HepG2 (cell line): ENCODE data around the gene TNFSF11. TPM values are rescaled to one million over a fixed set of nuclear protein-coding genes. Genes with fewer than 3 reads are reported as not detected.

ENCODE experiments used
- ATAC-seq: fragments of 200-7000 bp; cut with Tn5 transposase; 3 replicates; pipeline ENCODE4 v1.9.1; 2020; ENCODE audit warnings: mild to moderate bottlenecking, moderate library complexity
- BruUV-seq: library from RNA; stranded (reverse); fragments of 400-500 nt; replicated peaks from 2 replicates; lab custom pipeline; 2021; lab: Mats Ljungman, UMichigan
- CTCF ChIA-PET: fragments of 300-600 bp; formaldehyde crosslinking; extraction: SDS; loops from one replicate; lab custom pipeline; 2021; ENCODE audit warnings: low total read pairs, inconsistent platforms, low intra/inter-chr PET ratio; lab: Yijun Ruan, JAX
- POLR2A ChIA-PET: fragments of 350-600 bp; sonication (Branson Sonifier 250); formaldehyde crosslinking; loops from one replicate; lab custom pipeline; 2020; ENCODE audit warnings: antibody characterized with exemption, inconsistent platforms; lab: Yijun Ruan, JAX
- DNase-seq: peaks from one replicate; pipeline ENCODE4 v3.0.0-alpha.2; 2015; ENCODE audit warnings: low spot score
- FAIRE-seq: peaks from 3 replicates; lab custom pipeline; 2011; peaks lifted over from hg19 to GRCh38; lab: Jason Lieb, UNC
- H2AFZ ChIP-seq: one replicate; pipeline ENCODE4 v1.6.1; 2011; ENCODE audit warnings: low read length, inconsistent platforms
- H3K27ac ChIP-seq: fragments of 300-600 bp; 3 replicates; pipeline ENCODE4 v1.8.0; 2011; ENCODE audit warnings: mixed run types, mild to moderate bottlenecking, mixed read lengths, low read length, inconsistent platforms; ENCODE audit not compliant: insufficient read depth; ENCODE audit errors: extremely low read length
- H3K27me3 ChIP-seq, 2 experiments: fragments of 200-600 bp in 1 of 2; 2 replicates in 1 of 2; 3 replicates in 1 of 2; pipeline versions ENCODE4 v1.6.0 to v1.8.0; 2011; ENCODE audit warnings: low read length in 2 of 2, mild to moderate bottlenecking in 2 of 2, moderate library complexity in 2 of 2, inconsistent platforms in 1 of 2; ENCODE audit not compliant: insufficient read depth in 2 of 2, control insufficient read depth in 1 of 2
- H3K36me3 ChIP-seq, 2 experiments: fragments of 200-600 bp in 1 of 2; replicated peaks in 1 of 2; 2 replicates in 1 of 2; 3 replicates in 1 of 2; pipeline versions ENCODE4 v1.5.1 to v1.8.0; 2011; ENCODE audit warnings: low read length in 2 of 2, inconsistent platforms in 1 of 2; ENCODE audit not compliant: insufficient read depth in 2 of 2, control insufficient read depth in 1 of 2
- H3K4me1 ChIP-seq: 2 replicates; pipeline ENCODE4 v1.5.1; 2012; ENCODE audit warnings: low read length, inconsistent platforms; ENCODE audit not compliant: insufficient read depth
- H3K4me2 ChIP-seq: 2 replicates; pipeline ENCODE4 v1.6.0; 2011; ENCODE audit warnings: low read depth, low read length, inconsistent platforms
- H3K4me3 ChIP-seq, 3 experiments: fragments of 200-600 bp in 1 of 3; sonication (generic), shearing (Covaris generic) in 1 of 3; replicated peaks in 1 of 3; 2 replicates each; pipeline ENCODE4 v1.5.1; 2011 to 2016; ENCODE audit warnings: low read length in 3 of 3, inconsistent platforms in 2 of 3, low read depth in 2 of 3, mild to moderate bottlenecking in 2 of 3, control low read depth in 1 of 3, mixed read lengths in 1 of 3; ENCODE audit not compliant: insufficient read depth in 1 of 3
- H3K79me2 ChIP-seq: one replicate; pipeline ENCODE4 v1.6.1; 2011; ENCODE audit warnings: low read length, inconsistent platforms; ENCODE audit not compliant: insufficient read depth
- H3K9ac ChIP-seq: 2 replicates; pipeline ENCODE4 v1.6.0; 2011; ENCODE audit warnings: mild to moderate bottlenecking, low read depth, low read length, inconsistent platforms; ENCODE audit not compliant: insufficient read depth
- H3K9me3 ChIP-seq: 2 replicates; pipeline ENCODE4 v1.5.1; 2012; ENCODE audit warnings: mild to moderate bottlenecking, low read length
- H4K20me1 ChIP-seq: 2 replicates; pipeline ENCODE4 v1.6.0; 2011; ENCODE audit warnings: inconsistent platforms, mild to moderate bottlenecking, low read length, moderate library complexity; ENCODE audit not compliant: insufficient read depth
- HNF1A ChIP-seq, 2 experiments: sonication (generic) in 1 of 2; formaldehyde crosslinking in 1 of 2; IDR thresholded peaks; 2 replicates each; pipeline versions ENCODE4 v1.4.0 to v1.6.1; 2016 to 2020; ENCODE audit warnings: borderline replicate concordance in 1 of 2, low read depth in 1 of 2, mild to moderate bottlenecking in 1 of 2, missing genetic modification reagents in 1 of 2
- HNRNPH1 ChIP-seq: fragments of 200-400 bp; formaldehyde crosslinking; optimal IDR thresholded peaks from 2 replicates; pipeline ENCODE3; 2017; ENCODE audit warnings: mild to moderate bottlenecking, low read depth, low read length
- KIAA2018 ChIP-seq: sonication (generic); formaldehyde crosslinking; IDR thresholded peaks from 2 replicates; pipeline ENCODE4 v1.5.0; 2020; ENCODE audit warnings: mild to moderate bottlenecking, missing genetic modification reagents, borderline replicate concordance
- LBX2 ChIP-seq: sonication (generic); formaldehyde crosslinking; IDR thresholded peaks from 2 replicates; pipeline ENCODE4 v1.5.0; 2020; ENCODE audit warnings: missing genetic modification reagents, mild to moderate bottlenecking, borderline replicate concordance
- NFKBIZ ChIP-seq: IDR thresholded peaks from 2 replicates; pipeline ENCODE4 v1.6.1; 2018; ENCODE audit warnings: missing genetic modification reagents, missing compliant biosample characterization
- NFYB ChIP-seq: sonication (generic); formaldehyde crosslinking; IDR thresholded peaks from 2 replicates; pipeline ENCODE4 v1.4.0; 2020; ENCODE audit warnings: missing genetic modification reagents
- RBM22 ChIP-seq: fragments of 200-400 bp; formaldehyde crosslinking; optimal IDR thresholded peaks from 2 replicates; pipeline ENCODE3; 2017; ENCODE audit warnings: mild to moderate bottlenecking, low read length, moderate library complexity
- SIX4 ChIP-seq: sonication (generic); formaldehyde crosslinking; IDR thresholded peaks from 2 replicates; pipeline ENCODE4 v1.4.0; 2020; ENCODE audit warnings: missing genetic modification reagents
- SRY ChIP-seq: sonication (generic); formaldehyde crosslinking; IDR thresholded peaks from 2 replicates; pipeline ENCODE4 v1.8.0; 2022; ENCODE audit warnings: mild to moderate bottlenecking, missing genetic modification reagents
- TRIM24 ChIP-seq: sonication (generic); formaldehyde crosslinking; IDR thresholded peaks from 2 replicates; pipeline ENCODE4 v1.8.0; 2022; ENCODE audit warnings: mild to moderate bottlenecking, missing genetic modification reagents
- ZFX ChIP-seq: sonication (generic); formaldehyde crosslinking; IDR thresholded peaks from 2 replicates; pipeline ENCODE4 v1.4.0; 2020; ENCODE audit warnings: mild to moderate bottlenecking, low read depth, missing genetic modification reagents, moderate library complexity
- ZNF510 ChIP-seq: sonication (generic); formaldehyde crosslinking; IDR thresholded peaks from 2 replicates; pipeline ENCODE4 v1.4.0; 2020; ENCODE audit warnings: low read depth, mild to moderate bottlenecking, missing genetic modification reagents
- WGBS: methylation state at CpG from one replicate; pipeline ENCODE4 v1.1.6; 2017; ENCODE audit warnings: low lambda C conversion rate; 5-methylcytosine and 5-hydroxymethylcytosine counted together
- in situ Hi-C: cut with HindIII; loops from 2 replicates; pipeline ENCODE4 v1.10.0; 2017; ENCODE audit warnings: low pct_unique_long_range_greater_than_20kb; ENCODE audit not compliant: extremely low pct_ligation_motif_present
- intact Hi-C: fragments of 100-400 bp; cut with micrococcal nuclease; formaldehyde crosslinking; loops from one replicate; pipeline ENCODE4 v1.10.0; 2022; ENCODE audit not compliant: unreplicated experiment
- polyA plus RNA-seq, 8 experiments: library from polyadenylated mRNA; depleted of rRNA in 3 of 8; stranded (reverse) in 7 of 8; unstranded in 1 of 8; fragments of >200 nt; fragmentation: Illumina TruSeq in 4 of 8; extraction: Trizol in 4 of 8; gene quantifications; 2 replicates each; pipeline versions ENCODE4 v1.2.1 to v1.2.3, GENCODE V29; 2011 to 2016; ENCODE audit warnings: low read depth in 4 of 8, missing spikeins in 1 of 8, mixed read lengths in 1 of 8; ENCODE audit not compliant: insufficient read depth in 1 of 8
- total RNA-seq, 5 experiments: library from RNA; depleted of rRNA; stranded (reverse); fragments of >200 nt; fragmentation: Illumina TruSeq; extraction: Trizol; gene quantifications; 2 replicates each; pipeline ENCODE4 v1.2.3, GENCODE V29; 2016; ENCODE audit warnings: low read depth in 1 of 5

Gene TNFSF11
- total and polyA plus RNA-seq, 2 of the 13 experiments (the other 11 are each of a cell fraction or from before 2014, with no cell fraction given): 0.03 TPM; not detected in 1

DNA sequence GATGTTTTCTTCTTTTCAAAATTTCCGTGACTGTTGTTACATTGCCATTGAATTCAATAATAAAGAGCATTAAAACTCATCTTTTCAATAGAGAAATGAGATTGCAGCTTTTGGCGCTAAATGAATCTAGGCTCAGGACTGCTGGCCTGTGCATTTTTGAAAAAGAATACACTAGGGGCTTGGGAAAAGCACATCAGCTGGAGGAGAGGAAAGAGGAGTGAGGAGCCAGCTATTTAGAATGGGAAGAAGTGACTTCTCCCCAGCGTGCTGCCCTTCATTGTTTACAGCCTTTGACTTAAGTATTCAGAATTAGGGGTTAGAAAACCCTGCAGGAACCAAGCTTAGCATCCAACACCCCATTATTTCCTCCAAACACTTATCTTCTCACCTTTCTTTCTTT lies 43.3 kb downstream of the TNFSF11 start:
- 19% methylated on average over 3 of the region's 3 CpGs for WGBS
- FAIRE-seq: no peak

More for the DNA sequence above, 43.3 kb downstream of the TNFSF11 start:
- in situ Hi-C loops (no loop called here), intact Hi-C loops (no loop called here)
- POLR2A ChIA-PET: no interaction called here
- no peak overlapping the region for H3K9ac ChIP-seq
- no peaks in the 10 kb centered on the region for H3K9me3 ChIP-seq
- CTCF ChIA-PET: no interaction called here
- no peak overlapping the region for H3K27ac ChIP-seq
- no peaks in the 10 kb centered on the region for H4K20me1 ChIP-seq
- no peaks in the 10 kb centered on the region for H3K27me3 ChIP-seq
- H3K4me2 ChIP-seq: no peak overlapping the region
- ATAC-seq: no peak
- H3K4me3 ChIP-seq: no peak overlapping the region
- no peak for DNase-seq
- BruUV-seq: no TSS peak
- TF ChIP-seq LBX2 (CRISPR knock-in tag) (no peak), NFYB (CRISPR knock-in tag) (no peak), SRY (no peak), NFKBIZ (CRISPR knock-in tag) (no peak), SIX4 (no peak), RBM22 (no peak), ZNF510 (CRISPR knock-in tag) (no peak), HNRNPH1 (no peak), HNF1A (IDR thresholded peaks at IDR 0.05; ENCODE audit: low read depth) (no peak), HNF1A (CRISPR knock-in tag; IDR thresholded peaks at IDR 0.05; ENCODE audit: borderline replicate concordance) (no peak), ZFX (CRISPR knock-in tag) (no peak), KIAA2018 (no peak), TRIM24 (CRISPR knock-in tag) (no peak)
- H3K36me3 ChIP-seq: no peaks in the 10 kb centered on the region
- H2AFZ ChIP-seq: no peak overlapping the region
- H3K79me2 ChIP-seq: no peaks in the 10 kb centered on the region
- no peaks in the 10 kb centered on the region for H3K4me1 ChIP-seq
